Trophoblast cell (in vitro differentiated cells and primary cell): Measurements from ENCODE around the gene DOCK3.

Source experiments
- DNase-seq, 2 donors: peaks; one replicate each; pipeline ENCODE4 v3.0.0-alpha.2; 2016
- H2AFZ ChIP-seq: 2 replicates; pipeline ENCODE4 v1.6.1; 2013; ENCODE audit warnings: low read length, moderate library complexity, mild to moderate bottlenecking; ENCODE audit not compliant: insufficient read depth, poor library complexity
- H2AK5ac ChIP-seq: 2 replicates; pipeline ENCODE4 v1.6.1; 2013; ENCODE audit warnings: mild to moderate bottlenecking, low read length
- H2BK120ac ChIP-seq: 2 replicates; pipeline ENCODE4 v1.6.1; 2013; ENCODE audit warnings: low read length, mild to moderate bottlenecking, moderate library complexity; ENCODE audit not compliant: insufficient read depth, poor library complexity
- H2BK12ac ChIP-seq: 2 replicates; pipeline ENCODE4 v1.6.1; 2013; ENCODE audit warnings: mild to moderate bottlenecking, low read length, moderate library complexity
- H2BK5ac ChIP-seq: 2 replicates; pipeline ENCODE4 v1.6.1; 2013; ENCODE audit warnings: low read length, low read depth, moderate library complexity, mild to moderate bottlenecking; ENCODE audit not compliant: poor library complexity
- H3K14ac ChIP-seq: 2 replicates; pipeline ENCODE4 v1.6.1; 2013; ENCODE audit warnings: mild to moderate bottlenecking, low read length
- H3K18ac ChIP-seq: 2 replicates; pipeline ENCODE4 v1.6.1; 2013; ENCODE audit warnings: mild to moderate bottlenecking, low read length
- H3K23ac ChIP-seq: 2 replicates; pipeline ENCODE4 v1.6.1; 2013; ENCODE audit warnings: low read length
- H3K27ac ChIP-seq: 2 replicates; pipeline ENCODE4 v1.5.1; 2013; ENCODE audit warnings: low read depth, mild to moderate bottlenecking, inconsistent platforms, low read length, moderate library complexity
- H3K27me3 ChIP-seq: 2 replicates; pipeline ENCODE4 v1.6.1; 2013; ENCODE audit warnings: inconsistent platforms, mild to moderate bottlenecking, low read length, moderate library complexity; ENCODE audit not compliant: insufficient read depth
- H3K36me3 ChIP-seq, 2 experiments: 1 replicate in 1 of 2; 2 replicates in 1 of 2; pipeline ENCODE4 v1.6.1; 2013; ENCODE audit warnings: low read length in 2 of 2, mild to moderate bottlenecking in 2 of 2, moderate library complexity in 1 of 2; ENCODE audit not compliant: insufficient read depth in 2 of 2, control insufficient read depth in 1 of 2
- H3K4ac ChIP-seq: 2 replicates; pipeline ENCODE4 v1.6.1; 2013; ENCODE audit warnings: low read depth, mild to moderate bottlenecking, low read length, moderate library complexity
- H3K4me1 ChIP-seq, 2 experiments: 1 replicate in 1 of 2; 2 replicates in 1 of 2; pipeline ENCODE4 v1.6.1; 2013; ENCODE audit warnings: low read length in 2 of 2, mild to moderate bottlenecking in 2 of 2, moderate library complexity in 1 of 2; ENCODE audit not compliant: insufficient read depth in 2 of 2, control insufficient read depth in 1 of 2
- H3K4me2 ChIP-seq: 2 replicates; pipeline ENCODE4 v1.6.1; 2013; ENCODE audit warnings: inconsistent platforms, mild to moderate bottlenecking, low read length, moderate library complexity
- H3K4me3 ChIP-seq: 2 replicates; pipeline ENCODE4 v1.5.1; 2013; ENCODE audit warnings: mild to moderate bottlenecking, low read depth, low read length, inconsistent platforms
- H3K79me1 ChIP-seq: one replicate; pipeline ENCODE4 v1.6.1; 2013; ENCODE audit warnings: low read length
- H3K79me2 ChIP-seq: 2 replicates; pipeline ENCODE4 v1.6.1; 2013; ENCODE audit warnings: low read length, mild to moderate bottlenecking; ENCODE audit not compliant: control insufficient read depth, insufficient read depth, poor library complexity
- H3K9ac ChIP-seq: 2 replicates; pipeline ENCODE4 v1.6.1; 2013; ENCODE audit warnings: mild to moderate bottlenecking, low read length
- H3K9me3 ChIP-seq: 2 replicates; pipeline ENCODE4 v1.6.1; 2013; ENCODE audit warnings: low read depth, mild to moderate bottlenecking, control low read depth, inconsistent platforms, low read length; ENCODE audit not compliant: insufficient read depth
- H4K12ac ChIP-seq: 2 replicates; pipeline ENCODE4 v1.6.1; 2013; ENCODE audit warnings: low read depth, mild to moderate bottlenecking, low read length, moderate library complexity
- H4K8ac ChIP-seq: 2 replicates; pipeline ENCODE4 v1.6.1; 2013; ENCODE audit warnings: low read depth, mild to moderate bottlenecking, low read length, moderate library complexity
- H4K91ac ChIP-seq: one replicate; pipeline ENCODE4 v1.6.1; 2013; ENCODE audit warnings: low read depth, mild to moderate bottlenecking, low read length, moderate library complexity
- WGBS: extraction: QIAGEN DNeasy Blood & Tissue Kit; methylation state at CpG from one replicate; pipeline ENCODE4 v1.1.7; 2013; ENCODE audit warnings: missing lambda C conversion rate; ENCODE audit not compliant: insufficient read length, insufficient coverage; ENCODE audit errors: extremely low coverage; 5-methylcytosine and 5-hydroxymethylcytosine counted together

DOCK3 gene

DNA sequence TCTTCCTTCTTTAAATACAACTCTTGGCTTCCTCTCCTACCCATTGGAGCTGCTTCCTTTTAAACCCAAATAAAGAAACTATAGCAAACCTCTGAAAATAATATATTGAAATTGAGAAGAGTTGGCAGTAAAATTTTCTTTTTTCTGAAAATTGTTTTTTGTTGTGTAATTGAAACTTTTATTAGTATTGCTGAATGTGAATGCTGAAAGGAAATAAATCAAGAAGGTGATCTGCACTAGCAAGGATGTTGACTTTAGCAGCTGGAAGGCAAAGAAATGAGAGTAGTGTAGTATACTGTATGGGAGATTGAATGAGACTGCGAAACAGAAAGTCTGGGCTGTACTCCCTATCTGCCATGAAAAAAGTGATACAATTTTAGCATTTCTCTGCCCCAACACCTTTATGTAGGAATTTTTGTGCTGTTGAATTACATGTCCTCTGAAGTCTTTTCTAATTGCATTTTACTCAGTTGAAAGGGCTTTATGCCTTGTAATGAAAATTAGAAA, 166.3 kb downstream of the DOCK3 start:
- no peak overlapping the region for H3K27ac ChIP-seq

DNA sequence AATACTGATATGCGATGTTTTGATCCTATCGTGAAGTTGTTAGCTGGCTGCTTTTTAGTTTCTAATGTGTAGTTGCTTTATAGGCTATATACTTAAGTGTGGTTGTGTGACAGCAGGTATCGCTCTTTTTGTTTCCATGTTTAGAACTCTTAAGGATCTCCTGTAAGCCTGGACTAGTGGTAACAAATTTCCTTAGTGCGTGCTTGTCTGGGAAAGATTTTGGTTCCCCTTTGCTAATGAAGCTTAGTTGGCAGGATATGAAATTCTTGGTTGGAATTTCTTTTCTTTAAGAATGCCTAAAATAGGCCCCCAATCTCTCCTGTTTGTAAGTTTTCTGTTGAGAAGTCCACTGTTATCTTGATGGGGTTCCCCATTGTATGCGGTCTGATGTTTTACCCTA, 173.6 kb downstream of the DOCK3 start:
- no peak overlapping the region for H2AK5ac ChIP-seq
- no peaks in the 10 kb centered on the region for H3K27me3 ChIP-seq
- no peak for DNase-seq
- peaks cover 3% of the 10 kb centered on the region for H3K79me1 ChIP-seq
- H3K36me3 ChIP-seq = no peaks in the 10 kb centered on the region
- H2AFZ ChIP-seq = no peak overlapping the region
- no peak overlapping the region for H2BK5ac ChIP-seq
- H3K9me3 ChIP-seq = peaks cover 3% of the 10 kb centered on the region
- WGBS = no CpG with 5 or more reads among the region's 5 CpGs
- H3K18ac ChIP-seq = no peak overlapping the region
- H4K8ac ChIP-seq = no peak overlapping the region
- H2BK12ac ChIP-seq = no peak overlapping the region
- H3K14ac ChIP-seq = no peak overlapping the region
- no peak overlapping the region for H3K23ac ChIP-seq
- H2BK120ac ChIP-seq = no peak overlapping the region
- no peak overlapping the region for H4K12ac ChIP-seq
- H3K4me2 ChIP-seq = no peak overlapping the region
- no peak overlapping the region for H3K4ac ChIP-seq
- H3K27ac ChIP-seq = no peak overlapping the region
- H3K4me1 ChIP-seq = peaks cover 0 to 4% of the 10 kb centered on the region in 2 experiments
- no peak overlapping the region for H4K91ac ChIP-seq
- H3K9ac ChIP-seq = no peak overlapping the region
- no peaks in the 10 kb centered on the region for H3K79me2 ChIP-seq
- no peak overlapping the region for H3K4me3 ChIP-seq

More for the DNA sequence above, 166.3 kb downstream of the DOCK3 start:
- H3K4me2 ChIP-seq = no peak overlapping the region
- no peak overlapping the region for H3K9ac ChIP-seq
- H4K8ac ChIP-seq = no peak overlapping the region
- H3K79me1 ChIP-seq = no peaks in the 10 kb centered on the region
- H4K91ac ChIP-seq = no peak overlapping the region
- H2BK120ac ChIP-seq = no peak overlapping the region
- no CpG with 5 or more reads among the region's 1 CpG for WGBS
- H3K27me3 ChIP-seq = no peaks in the 10 kb centered on the region
- no peak overlapping the region for H2BK5ac ChIP-seq
- no peak overlapping the region for H3K23ac ChIP-seq
- H4K12ac ChIP-seq = no peak overlapping the region
- H2AK5ac ChIP-seq = no peak overlapping the region
- no peaks in the 10 kb centered on the region for H3K36me3 ChIP-seq
- H3K4me3 ChIP-seq = no peak overlapping the region
- no peak for DNase-seq
- H3K14ac ChIP-seq = no peak overlapping the region
- no peak overlapping the region for H2BK12ac ChIP-seq
- H3K4ac ChIP-seq = no peak overlapping the region
- no peak overlapping the region for H3K18ac ChIP-seq
- no peaks in the 10 kb centered on the region for H3K79me2 ChIP-seq
- H3K4me1 ChIP-seq = no peaks in the 10 kb centered on the region
- no peak overlapping the region for H2AFZ ChIP-seq
- H3K9me3 ChIP-seq = peaks cover 3% of the 10 kb centered on the region

DNA sequence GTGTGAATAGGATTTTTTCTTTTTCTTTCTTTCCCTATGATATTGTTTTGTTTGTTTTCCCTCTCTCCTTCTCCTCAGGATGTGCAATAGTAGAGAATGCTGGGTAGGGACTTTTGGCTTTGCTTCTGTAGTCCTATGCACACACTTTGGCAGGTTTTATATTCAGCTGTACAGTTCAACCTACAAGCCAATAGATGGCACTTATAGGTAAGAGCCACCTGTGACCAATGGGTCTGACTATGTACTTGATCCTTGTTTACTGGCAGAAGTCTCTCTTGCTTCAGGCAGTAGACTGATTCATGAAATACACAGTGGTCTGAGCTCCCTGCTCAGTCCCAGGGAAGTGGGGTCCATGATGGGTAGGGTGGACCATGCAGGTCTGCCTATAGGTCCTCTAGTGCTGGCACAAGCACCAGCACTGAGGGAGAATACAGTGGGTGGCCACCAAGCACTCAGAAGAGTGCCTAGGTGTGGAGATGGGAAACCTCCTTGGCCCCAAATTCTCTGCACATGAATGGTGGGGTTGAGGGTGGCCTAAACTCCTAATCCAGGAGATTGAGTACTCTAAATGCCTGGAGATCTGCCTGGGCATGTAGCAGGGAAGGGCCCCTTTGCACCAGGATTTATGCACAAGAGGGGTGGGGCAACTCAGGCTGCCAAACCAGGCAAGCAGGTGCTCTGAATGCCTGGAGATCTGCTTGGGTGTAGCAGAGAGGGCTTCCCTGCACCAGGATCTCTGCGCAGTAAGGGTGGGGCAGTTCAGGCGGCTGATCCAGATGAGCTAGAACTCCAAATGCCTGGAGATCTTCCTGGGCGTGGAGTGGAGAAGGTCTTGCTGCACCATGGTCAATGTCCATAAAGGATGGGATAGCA, 176.1 kb downstream of the DOCK3 start:
- H3K27ac ChIP-seq = no peak overlapping the region
- H3K9ac ChIP-seq = no peak overlapping the region
- no peak overlapping the region for H3K4me3 ChIP-seq
- H3K36me3 ChIP-seq = no peaks in the 10 kb centered on the region
- peak overlapping the region; percentile 39 for H2BK5ac ChIP-seq
- peak overlapping the region; percentile 15 for H3K4ac ChIP-seq
- no peak overlapping the region for H3K23ac ChIP-seq
- H3K79me1 ChIP-seq = peaks cover 3% of the 10 kb centered on the region
- peak overlapping the region; percentile 47 for H3K14ac ChIP-seq
- no peak overlapping the region for H3K4me2 ChIP-seq
- H3K79me2 ChIP-seq = no peaks in the 10 kb centered on the region
- H2AFZ ChIP-seq = no peak overlapping the region
- peak overlapping the region; percentile 76 for H3K18ac ChIP-seq
- H2BK120ac ChIP-seq = peak overlapping the region; percentile 76
- H3K4me1 ChIP-seq = peaks cover 0 to 4% of the 10 kb centered on the region in 2 experiments
- no peak overlapping the region for H4K12ac ChIP-seq
- no peak overlapping the region for H4K8ac ChIP-seq
- no peak overlapping the region for H2AK5ac ChIP-seq
- peaks cover 3% of the 10 kb centered on the region for H3K9me3 ChIP-seq
- no peak overlapping the region for H4K91ac ChIP-seq
- no CpG with 5 or more reads among the region's 3 CpGs for WGBS
- no peak overlapping the region for H2BK12ac ChIP-seq
- DNase-seq = no peak
- no peaks in the 10 kb centered on the region for H3K27me3 ChIP-seq

DNA sequence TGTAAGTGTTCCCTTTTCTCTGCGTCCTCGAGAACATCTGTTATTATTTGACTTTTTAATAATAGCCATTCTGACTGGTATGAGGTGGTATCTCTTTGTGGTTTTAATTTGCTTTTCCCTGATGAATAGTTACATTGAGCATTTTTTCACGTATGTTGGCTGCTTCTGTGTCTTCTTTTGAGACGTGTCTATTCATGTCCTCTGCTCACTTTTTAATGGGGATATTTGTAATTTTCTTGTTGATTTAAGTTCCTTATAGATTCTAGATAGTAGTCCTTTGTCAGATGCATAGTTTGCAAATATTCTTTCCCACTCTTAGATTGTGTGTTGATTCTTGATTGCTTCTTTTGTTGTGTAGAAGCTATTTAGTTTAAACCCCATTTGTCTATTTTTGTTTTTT, 179.2 kb downstream of the DOCK3 start:
- Histone ChIP-seq H3K14ac (no peak overlapping the region), H3K27me3 (no peaks in the 10 kb centered on the region), H4K12ac (no peak overlapping the region), H3K4ac (no peak overlapping the region), H3K36me3 (no peaks in the 10 kb centered on the region), H4K8ac (no peak overlapping the region), H3K9ac (no peak overlapping the region), H3K9me3 (peaks cover 3% of the 10 kb centered on the region), H3K79me1 (peaks cover 3% of the 10 kb centered on the region), H2AFZ (no peak overlapping the region), H2AK5ac (no peak overlapping the region), H3K23ac (no peak overlapping the region), H3K4me2 (no peak overlapping the region), H3K4me1 (peaks cover 0 to 4% of the 10 kb centered on the region in 2 experiments), H3K18ac (no peak overlapping the region), H3K79me2 (no peaks in the 10 kb centered on the region), H3K27ac (no peak overlapping the region), H2BK12ac (no peak overlapping the region), H2BK120ac (no peak overlapping the region), H3K4me3 (no peak overlapping the region), H2BK5ac (no peak overlapping the region), H4K91ac (no peak overlapping the region)
- WGBS = no CpG with 5 or more reads among the region's 4 CpGs
- DNase-seq = no peak
